Measurements from ENCODE around the gene NRTN. TPM values are rescaled to one million over a fixed set of nuclear protein-coding genes. Genes with fewer than 3 reads are reported as not detected.

The NRTN gene
- total RNA-seq, 2 donors from 2014 or later, result 20.9 to 33.7 TPM

GRCh38 chr19:5814123-5814851 lies 9.4 kb downstream of the NRTN start:
- no peaks in the 10 kb centered on the region for H3K4me1 ChIP-seq
- H3K4me3 ChIP-seq, result no peak overlapping the region
- TF ChIP-seq, protein P1, sequence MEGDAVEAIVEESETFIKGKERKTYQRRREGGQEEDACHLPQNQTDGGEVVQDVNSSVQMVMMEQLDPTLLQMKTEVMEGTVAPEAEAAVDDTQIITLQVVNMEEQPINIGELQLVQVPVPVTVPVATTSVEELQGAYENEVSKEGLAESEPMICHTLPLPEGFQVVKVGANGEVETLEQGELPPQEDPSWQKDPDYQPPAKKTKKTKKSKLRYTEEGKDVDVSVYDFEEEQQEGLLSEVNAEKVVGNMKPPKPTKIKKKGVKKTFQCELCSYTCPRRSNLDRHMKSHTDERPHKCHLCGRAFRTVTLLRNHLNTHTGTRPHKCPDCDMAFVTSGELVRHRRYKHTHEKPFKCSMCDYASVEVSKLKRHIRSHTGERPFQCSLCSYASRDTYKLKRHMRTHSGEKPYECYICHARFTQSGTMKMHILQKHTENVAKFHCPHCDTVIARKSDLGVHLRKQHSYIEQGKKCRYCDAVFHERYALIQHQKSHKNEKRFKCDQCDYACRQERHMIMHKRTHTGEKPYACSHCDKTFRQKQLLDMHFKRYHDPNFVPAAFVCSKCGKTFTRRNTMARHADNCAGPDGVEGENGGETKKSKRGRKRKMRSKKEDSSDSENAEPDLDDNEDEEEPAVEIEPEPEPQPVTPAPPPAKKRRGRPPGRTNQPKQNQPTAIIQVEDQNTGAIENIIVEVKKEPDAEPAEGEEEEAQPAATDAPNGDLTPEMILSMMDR (IDR thresholded peaks at IDR 0.05), result no peak
- no peaks in the 10 kb centered on the region for H3K36me3 ChIP-seq
- H3K9me3 ChIP-seq, result no peaks in the 10 kb centered on the region
- no peaks in the 10 kb centered on the region for H3K27me3 ChIP-seq
- no peak for DNase-seq (ENCODE audit: low spot score)
- no peak overlapping the region for H3K27ac ChIP-seq

- Histone ChIP-seq H3K4me3 (no peak overlapping the region), H3K9me3 (no peaks in the 10 kb centered on the region), H3K27ac (no peak overlapping the region), H3K36me3 (no peaks in the 10 kb centered on the region), H3K4me1 (no peaks in the 10 kb centered on the region), H3K27me3 (no peaks in the 10 kb centered on the region)
- DNase-seq (ENCODE audit: low spot score), result no peak
- TF ChIP-seq, protein P1 (IDR thresholded peaks at IDR 0.05), result no peak
Measured at GRCh38 chr19:5814852-5815246, 10.0 kb downstream of the NRTN start.

DNA sequence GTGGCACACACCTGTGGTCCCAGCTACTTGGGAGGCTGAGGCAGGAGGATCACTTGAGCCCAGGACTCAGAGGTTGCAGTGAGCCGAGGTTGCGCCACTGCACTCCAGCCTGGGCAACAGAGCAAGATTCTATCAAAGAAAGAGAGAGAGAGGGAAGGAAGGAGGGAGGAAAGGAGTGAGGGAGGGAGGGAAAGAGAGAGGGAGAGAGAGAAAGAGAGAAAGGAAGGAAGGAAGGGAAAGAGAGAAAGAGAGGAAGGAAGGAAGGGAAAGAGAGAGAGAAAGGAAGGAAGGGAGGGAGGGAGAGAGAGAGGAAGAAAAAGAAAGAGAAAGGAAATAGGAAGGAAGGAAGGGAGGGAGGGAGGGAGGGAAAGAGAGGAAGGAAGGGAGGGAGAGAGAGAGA lies 12.4 kb downstream of the NRTN start:
- Histone ChIP-seq H3K4me1 (no peaks in the 10 kb centered on the region), H3K9me3 (no peaks in the 10 kb centered on the region), H3K36me3 (no peaks in the 10 kb centered on the region), H3K4me3 (no peak overlapping the region), H3K27ac (no peak overlapping the region), H3K27me3 (no peaks in the 10 kb centered on the region)
- TF ChIP-seq, protein P1 (IDR thresholded peaks at IDR 0.05), result no peak
- no peak for DNase-seq (ENCODE audit: low spot score)

- no peaks in the 10 kb centered on the region for H3K27me3 ChIP-seq
- H3K4me3 ChIP-seq, result no peak overlapping the region
- H3K36me3 ChIP-seq, result no peaks in the 10 kb centered on the region
- H3K27ac ChIP-seq, result no peak overlapping the region
- no peaks in the 10 kb centered on the region for H3K9me3 ChIP-seq
- no peaks in the 10 kb centered on the region for H3K4me1 ChIP-seq
- DNase-seq (ENCODE audit: low spot score), result no peak
- TF ChIP-seq, protein P1 (IDR thresholded peaks at IDR 0.05), result no peak
Measured at GRCh38 chr19:5818594-5818993, 13.7 kb downstream of the NRTN start.

DNA sequence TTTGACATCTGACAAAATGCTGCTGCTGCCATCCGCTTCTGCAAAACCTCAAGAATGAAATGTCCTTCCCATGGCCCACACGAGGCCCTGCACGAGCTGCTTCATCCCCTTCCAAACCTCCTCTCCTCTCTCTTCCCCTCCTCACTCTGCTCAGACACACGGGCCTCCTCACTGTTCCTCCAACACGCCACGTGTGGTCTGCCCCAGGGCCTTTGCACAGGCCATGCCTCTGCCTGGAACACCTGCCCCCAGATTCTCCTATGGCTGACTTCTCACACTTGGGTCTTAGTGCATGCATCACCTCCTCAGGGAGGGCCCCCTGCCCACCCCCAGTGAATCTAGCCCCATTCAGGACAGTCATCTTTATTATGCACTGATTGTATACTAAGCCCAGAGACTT lies 15.9 kb downstream of the NRTN start:
- no peak overlapping the region for H3K27ac ChIP-seq
- no peaks in the 10 kb centered on the region for H3K36me3 ChIP-seq
- no peaks in the 10 kb centered on the region for H3K27me3 ChIP-seq
- no peaks in the 10 kb centered on the region for H3K4me1 ChIP-seq
- TF ChIP-seq, protein P1 (IDR thresholded peaks at IDR 0.05), result no peak
- no peak overlapping the region for H3K4me3 ChIP-seq
- DNase-seq (ENCODE audit: low spot score), result no peak
- no peaks in the 10 kb centered on the region for H3K9me3 ChIP-seq

Measured in right atrium auricular region (tissue), 2 donors.